ENCODE results near the gene MAGED2.
"Not testable (repeated sequence)": the region's sequence is repeated elsewhere in the genome, so short reads cannot be mapped to it uniquely, and the experiment has no call there.

Gene MAGED2

GRCh38 chrX:54818221-54818620 is 10.7 kb downstream of the MAGED2 start:
- no peak for DNase-seq

GRCh38 chrX:54819201-54819600 is 11.7 kb downstream of the MAGED2 start:
- DNase-seq = no peak

- DNase-seq = no peak
Measured at GRCh38 chrX:54820737-54821136, 13.2 kb downstream of the MAGED2 start.

GRCh38 chrX:54821310-54821709 is 13.8 kb downstream of the MAGED2 start:
- DNase-seq = no peak

- DNase-seq = no peak
Measured at GRCh38 chrX:54824195-54824594, 16.6 kb downstream of the MAGED2 start.

- DNase-seq = no peak
Measured at GRCh38 chrX:54824722-54825121, 17.2 kb downstream of the MAGED2 start.

- DNase-seq = peak; percentile 18
Measured at GRCh38 chrX:54825716-54826438, 18.3 kb downstream of the MAGED2 start.

- DNase-seq = no peak
Measured at GRCh38 chrX:54826598-54826997, 19.1 kb downstream of the MAGED2 start.

- DNase-seq = no peak
Measured at GRCh38 chrX:54838583-54838982, 31.0 kb downstream of the MAGED2 start.

- peak; percentile 77 for DNase-seq
Measured at GRCh38 chrX:54841184-54841874, 33.8 kb downstream of the MAGED2 start.

- DNase-seq = no peak
Measured at GRCh38 chrX:54842607-54843006, 35.1 kb downstream of the MAGED2 start.

- no peak for DNase-seq
Measured at GRCh38 chrX:54843050-54843449, 35.5 kb downstream of the MAGED2 start.

GRCh38 chrX:54847700-54848099 is 40.2 kb downstream of the MAGED2 start:
- DNase-seq = not testable (repeated sequence)

- peak; percentile 67 for DNase-seq
Measured at GRCh38 chrX:54865208-54865607, 57.7 kb downstream of the MAGED2 start.

All from NCI-H82 (cell line).